GM19023 (cell line): Measurements from ENCODE around the gene NAV2.
"Not testable (repeated sequence)": the region's sequence is repeated elsewhere in the genome, so short reads cannot be mapped to it uniquely, and the experiment has no call there.

Source experiments
- ATAC-seq: cut with Tn5 transposase; IDR thresholded peaks from one replicate; pipeline ENCODE4 v1.9.1; 2021; ENCODE audit warnings: mild to moderate bottlenecking, moderate library complexity; ENCODE audit not compliant: unreplicated experiment

The NAV2 gene

GRCh38 chr11:19985111-19985510 is 272.5 kb downstream of the NAV2 start:
- no peak for ATAC-seq

DNA sequence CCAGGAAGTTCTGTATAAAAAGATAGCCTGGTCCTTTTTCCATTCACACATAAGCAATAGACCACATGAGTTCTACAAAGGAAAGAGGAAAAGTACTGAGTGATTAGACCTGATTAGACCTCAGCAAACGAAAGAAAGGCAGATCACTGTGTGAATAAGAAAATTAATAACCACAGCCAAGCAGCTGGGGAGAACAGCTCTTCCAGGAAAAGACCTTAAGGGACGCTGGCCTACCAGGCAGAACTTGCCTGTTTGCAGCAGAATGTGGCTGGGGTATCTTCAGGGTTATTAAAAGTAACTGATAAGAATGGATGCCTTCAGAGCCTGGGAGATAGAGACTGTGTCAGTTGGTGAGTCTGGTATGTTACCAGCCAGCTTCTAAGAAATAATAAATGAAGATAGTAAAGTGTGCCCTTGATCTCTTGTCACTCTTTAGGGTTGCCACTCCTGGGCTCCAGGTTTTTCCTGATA is 274.7 kb downstream of the NAV2 start:
- ATAC-seq, result no peak

DNA sequence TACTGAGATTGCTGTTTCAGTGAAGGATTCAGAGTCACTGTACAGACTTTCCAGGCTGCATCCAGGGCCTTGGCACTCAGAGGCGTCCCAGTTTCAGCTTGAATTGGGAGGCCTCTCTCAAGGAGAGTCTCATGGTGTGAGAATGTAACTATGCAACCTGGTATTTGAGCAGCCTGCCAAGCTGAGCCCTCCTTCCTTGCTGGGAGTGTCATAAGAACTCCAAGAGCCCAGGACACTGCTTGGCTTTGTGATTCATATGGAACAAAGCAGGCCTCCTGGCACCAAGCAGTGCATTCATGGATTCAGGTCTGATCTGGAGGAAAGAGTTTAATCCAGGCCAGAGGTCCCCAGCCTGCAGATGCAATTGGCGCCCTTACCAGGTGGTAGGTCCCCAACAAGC is 276.0 kb downstream of the NAV2 start:
- no peak for ATAC-seq

GRCh38 chr11:19989191-19989590 is 276.6 kb downstream of the NAV2 start:
- ATAC-seq, result no peak

- no peak for ATAC-seq
Measured at GRCh38 chr11:19992162-19992561, 279.5 kb downstream of the NAV2 start.

DNA sequence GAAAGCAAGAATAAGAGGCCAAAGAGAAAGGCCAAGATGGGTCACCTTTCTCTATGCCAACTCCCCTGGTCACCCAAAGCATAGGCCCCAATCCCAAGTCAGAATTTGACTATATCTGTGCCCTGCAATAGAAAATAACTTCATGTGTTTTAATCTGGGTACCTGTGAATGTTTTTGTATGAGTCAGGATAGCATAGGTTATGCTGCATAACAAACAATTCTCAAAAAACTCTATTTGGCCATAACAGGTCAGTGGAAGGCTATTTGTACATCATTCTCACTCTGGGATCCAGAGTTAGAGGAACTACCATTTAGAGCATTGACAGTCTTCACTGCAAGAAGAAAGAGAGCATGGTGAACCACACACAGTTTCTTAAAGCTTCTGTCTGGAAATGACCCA is 280.4 kb downstream of the NAV2 start:
- ATAC-seq, result no peak

DNA sequence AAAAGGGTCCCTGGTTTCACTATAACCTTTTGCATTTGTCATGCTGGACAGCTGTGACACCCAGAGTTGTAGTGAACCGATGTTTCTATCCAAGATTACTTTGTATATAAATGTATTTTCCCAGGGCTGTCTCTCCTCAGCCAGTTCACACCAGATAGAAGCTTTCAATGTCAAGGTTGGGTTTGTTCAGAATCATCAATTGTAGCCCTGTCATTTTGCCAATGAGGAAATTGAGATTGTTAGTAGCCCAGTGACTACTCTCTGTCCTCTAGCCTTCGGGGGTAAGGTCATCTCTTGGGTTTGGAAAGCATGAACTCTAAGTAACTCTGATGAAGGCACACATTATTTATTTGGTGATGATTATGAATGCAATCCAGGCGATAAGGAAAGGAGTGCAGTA is 282.0 kb downstream of the NAV2 start:
- ATAC-seq, result no peak

- no peak for ATAC-seq
Measured at GRCh38 chr11:19995145-19995544, 282.5 kb downstream of the NAV2 start.

DNA sequence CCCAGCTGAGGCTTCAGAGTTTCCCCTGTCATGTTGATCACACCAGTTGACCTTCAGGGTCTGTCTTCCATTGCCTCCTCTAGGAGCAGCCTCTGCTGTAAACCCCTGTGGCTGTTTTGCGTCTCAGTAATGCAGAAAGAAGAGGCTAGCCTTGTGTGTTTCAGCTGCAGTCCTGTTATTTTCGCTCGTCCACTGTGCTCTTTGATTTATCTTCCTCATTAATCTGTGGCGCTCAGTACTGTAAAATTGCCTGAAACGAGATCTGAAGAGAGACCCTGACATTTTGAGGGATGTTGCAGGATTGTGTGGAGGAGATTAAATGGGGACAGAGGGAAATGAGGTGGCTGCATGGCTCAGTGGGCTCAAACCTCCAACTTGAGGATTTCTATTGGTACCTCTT is 283.9 kb downstream of the NAV2 start:
- no peak for ATAC-seq

- ATAC-seq, result no peak
Measured at GRCh38 chr11:20000022-20000350, 287.3 kb downstream of the NAV2 start.

- ATAC-seq, result no peak
Measured at GRCh38 chr11:20000351-20001134, 287.9 kb downstream of the NAV2 start.

DNA sequence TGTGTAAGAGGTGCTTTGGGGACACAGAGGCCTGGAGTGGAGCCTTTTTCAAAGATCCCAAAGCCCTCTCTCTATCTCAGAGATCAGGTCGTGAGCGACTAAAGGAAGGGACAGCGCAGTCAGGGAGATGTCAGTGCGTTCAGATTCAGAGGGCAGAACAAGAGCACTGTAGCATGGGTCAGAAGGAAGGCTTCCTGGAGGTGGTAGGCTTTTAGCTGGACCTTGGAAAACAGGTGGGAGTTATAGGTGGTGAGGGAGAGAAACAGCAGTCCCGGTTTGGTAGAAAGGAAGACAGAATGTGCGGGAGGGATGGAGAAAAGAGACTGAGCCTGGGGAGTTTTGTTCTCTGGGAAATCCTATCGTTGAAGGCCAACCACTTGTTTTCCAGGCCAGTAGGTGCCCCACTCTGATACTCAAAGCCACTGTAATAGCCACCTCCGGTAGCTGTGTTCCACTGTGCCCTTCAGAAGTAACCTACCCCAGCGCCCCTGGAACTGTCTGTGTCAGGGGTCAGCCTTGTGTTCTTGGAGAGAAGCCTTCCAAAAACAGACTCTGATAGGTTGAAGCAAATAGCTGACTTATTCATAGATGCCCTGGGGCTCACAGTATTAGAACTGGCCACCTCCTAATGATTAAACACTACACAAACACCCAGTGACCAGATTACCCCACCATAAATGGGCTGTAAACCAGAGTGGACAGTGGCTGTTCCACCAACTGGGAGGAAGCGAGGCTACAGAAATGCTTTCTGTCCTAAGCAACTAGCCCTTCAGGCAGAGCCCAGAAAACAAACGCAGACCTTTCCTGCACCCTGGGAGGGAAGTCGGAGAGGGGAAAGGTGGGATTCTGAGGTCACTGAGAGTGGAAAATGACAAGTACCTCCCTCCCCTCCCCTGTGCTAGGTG is 289.9 kb downstream of the NAV2 start:
- no peak for ATAC-seq

GRCh38 chr11:20003351-20003750 is 290.7 kb downstream of the NAV2 start:
- no peak for ATAC-seq

- no peak for ATAC-seq
Measured at GRCh38 chr11:20004866-20005265, 292.2 kb downstream of the NAV2 start.

DNA sequence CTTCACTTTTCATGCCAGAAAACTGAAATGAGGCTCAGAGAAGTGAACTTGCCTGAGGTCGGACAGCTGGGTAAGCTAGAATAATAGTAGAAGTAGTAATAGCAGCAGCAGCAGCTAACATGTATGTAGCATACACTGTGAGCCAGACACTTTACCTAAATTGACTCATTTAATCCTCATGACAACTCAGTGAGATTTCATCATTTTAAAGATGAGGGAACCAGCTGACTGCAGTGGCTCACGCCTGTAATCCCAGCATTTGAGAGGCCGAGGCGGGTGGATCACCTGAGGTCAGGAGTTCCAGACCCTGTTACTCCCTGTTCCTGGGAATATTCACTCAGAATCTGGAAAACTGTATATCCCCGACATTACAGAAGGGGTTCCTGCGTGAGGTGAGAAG is 293.1 kb downstream of the NAV2 start:
- ATAC-seq, result no peak

GRCh38 chr11:20006618-20007017 is 294.0 kb downstream of the NAV2 start:
- not testable (repeated sequence) for ATAC-seq

GRCh38 chr11:20007386-20007785 is 294.7 kb downstream of the NAV2 start:
- no peak for ATAC-seq

GRCh38 chr11:20008190-20008870 is 295.7 kb downstream of the NAV2 start:
- ATAC-seq, result no peak

DNA sequence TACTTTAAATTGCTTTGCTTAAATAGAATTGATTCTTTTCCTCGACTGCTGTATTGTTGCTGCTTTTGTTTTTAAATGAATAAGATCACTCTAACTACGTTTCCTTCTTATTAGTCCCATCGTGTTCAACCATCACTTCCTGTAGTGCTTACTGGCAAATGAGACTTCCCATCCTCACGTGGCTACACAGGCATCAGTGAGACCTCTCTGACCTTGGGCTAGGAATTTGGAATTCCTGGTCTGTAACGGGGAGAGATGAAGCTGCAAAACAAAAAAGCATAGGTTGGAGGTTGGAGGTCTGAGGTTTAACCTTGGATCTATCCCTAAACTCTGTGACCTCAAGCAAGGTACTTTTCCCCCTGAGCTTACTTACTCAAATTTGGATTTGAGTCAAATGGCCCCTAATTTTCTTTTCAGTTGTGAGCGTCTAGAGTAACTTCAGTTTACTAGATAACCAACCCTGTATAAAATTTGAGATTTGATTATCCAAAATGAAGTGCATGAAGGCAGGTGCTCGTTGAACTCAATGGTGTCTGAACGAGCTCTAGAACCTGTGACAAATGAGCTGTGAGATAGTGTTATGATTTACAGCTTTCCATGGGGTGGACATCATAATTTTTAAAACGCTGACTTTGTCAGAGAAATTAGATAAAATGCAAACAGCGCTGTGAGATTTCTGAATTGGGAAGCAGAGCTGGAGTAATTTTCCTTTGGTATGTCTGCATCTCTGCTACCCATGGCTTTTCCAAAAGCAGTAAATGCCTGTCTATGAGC is 296.4 kb downstream of the NAV2 start:
- no peak for ATAC-seq

DNA sequence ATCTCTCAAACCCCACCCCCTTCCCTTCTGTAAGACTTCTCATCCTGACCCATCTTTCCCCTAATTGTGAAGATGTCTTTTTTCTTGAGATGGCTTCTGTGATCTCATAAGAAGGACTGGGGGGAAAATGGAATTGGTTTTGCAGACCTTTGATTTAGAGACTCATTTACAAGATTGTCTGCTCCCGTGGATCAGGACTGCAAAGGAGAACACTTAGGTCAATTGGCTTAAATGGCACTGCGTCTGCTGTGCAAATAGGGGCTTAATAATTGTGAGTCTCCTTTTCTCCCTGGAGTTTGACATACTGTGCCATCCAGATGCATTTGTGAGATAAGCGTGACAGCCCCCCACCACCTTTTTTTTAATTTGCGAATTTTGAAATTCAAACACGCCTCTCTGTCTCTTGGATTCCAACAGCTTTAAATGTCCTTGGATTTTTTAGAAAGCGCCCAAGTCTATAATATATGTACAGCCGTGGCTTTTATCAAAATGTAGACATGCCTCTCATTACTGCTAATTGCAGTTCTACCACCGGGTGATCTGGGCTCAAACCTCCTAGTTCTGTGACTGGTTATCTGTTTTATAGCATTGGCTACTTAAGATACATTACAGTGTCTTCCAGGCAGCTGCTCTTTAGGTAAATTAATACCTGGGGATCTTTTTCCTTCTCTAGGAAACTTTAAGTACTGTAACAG is 297.7 kb downstream of the NAV2 start:
- no peak for ATAC-seq
